Frontal cortex (tissue), 4 donors: Measurements from ENCODE around the gene CLSTN1. TPM values are rescaled to one million over a fixed set of nuclear protein-coding genes. Genes with fewer than 3 reads are reported as not detected.
A peak's percentile ranks its signal among the peaks of the same experiment; 100 is the strongest.

Source experiments
- DNase-seq, 2 donors: peaks; one replicate each; pipeline ENCODE4 v3.0.0; 2012; ENCODE audit warnings: low spot score in 2 of 2
- FAIRE-seq: peaks from 2 replicates; lab custom pipeline; 2012; peaks lifted over from hg19 to GRCh38; lab: Jason Lieb, UNC
- total RNA-seq: library from RNA; depleted of rRNA; stranded (reverse); fragments of >200 nt; gene quantifications from one replicate; pipeline ENCODE4 v1.2.3, GENCODE V29; 2014
- donor health status: control.
- donor health status: control.
- donor health status: control.

The CLSTN1 gene
- total RNA-seq, 1 donor from 2014 or later = 143 TPM

- FAIRE-seq = no peak
These were observed 28.9 kb upstream of the CLSTN1 start for GRCh38 chr1:9852410-9853248.

GRCh38 chr1:9852004-9852403 is 28.2 kb upstream of the CLSTN1 start:
- DNase-seq (no peak), FAIRE-seq (no peak)

More at GRCh38 chr1:9852410-9853248, 28.9 kb upstream of the CLSTN1 start:
- peak in 1 of 2 donors; percentile 64 for DNase-seq

- FAIRE-seq (no peak), DNase-seq (no peak)
These were observed 26.8 kb upstream of the CLSTN1 start for GRCh38 chr1:9850442-9851162.

- FAIRE-seq = no peak
- DNase-seq = no peak
These were observed 26.1 kb upstream of the CLSTN1 start for GRCh38 chr1:9849691-9850441.

GRCh38 chr1:9848022-9848421 is 24.3 kb upstream of the CLSTN1 start:
- no peak for DNase-seq
- FAIRE-seq = no peak

- FAIRE-seq (no peak), DNase-seq (no peak)
These were observed 23.5 kb upstream of the CLSTN1 start for GRCh38 chr1:9847269-9847668.

DNA sequence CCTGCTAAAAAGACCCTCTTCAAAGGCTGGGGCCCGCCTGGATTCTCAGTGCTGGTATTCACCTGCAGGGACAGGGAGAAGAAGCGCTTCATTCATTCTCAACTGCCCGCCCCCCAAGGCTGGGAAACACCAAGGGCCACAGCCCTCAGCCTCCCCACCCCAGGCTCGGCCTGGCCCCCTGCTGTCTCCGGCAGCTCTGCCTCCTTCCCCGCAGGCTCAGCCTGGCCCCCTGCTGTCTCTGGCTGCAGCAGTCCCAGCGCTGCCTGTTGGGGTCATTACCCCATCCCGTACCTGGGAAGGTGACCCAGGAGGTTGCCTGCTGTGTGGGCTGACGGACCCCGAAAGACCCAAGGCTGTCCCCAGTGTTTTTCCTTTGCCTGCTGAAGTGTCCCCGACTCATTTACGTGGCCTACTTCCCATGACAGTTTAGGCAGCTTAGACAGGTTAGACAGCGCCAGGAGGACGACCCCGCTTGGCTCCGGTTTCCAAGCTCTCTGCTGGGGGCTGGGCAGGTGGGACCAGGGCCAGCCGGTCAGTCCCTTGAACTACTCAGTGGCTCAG is 22.9 kb upstream of the CLSTN1 start:
- no peak for DNase-seq
- no peak for FAIRE-seq

GRCh38 chr1:9845914-9846313 is 22.1 kb upstream of the CLSTN1 start:
- no peak for FAIRE-seq
- no peak for DNase-seq

DNA sequence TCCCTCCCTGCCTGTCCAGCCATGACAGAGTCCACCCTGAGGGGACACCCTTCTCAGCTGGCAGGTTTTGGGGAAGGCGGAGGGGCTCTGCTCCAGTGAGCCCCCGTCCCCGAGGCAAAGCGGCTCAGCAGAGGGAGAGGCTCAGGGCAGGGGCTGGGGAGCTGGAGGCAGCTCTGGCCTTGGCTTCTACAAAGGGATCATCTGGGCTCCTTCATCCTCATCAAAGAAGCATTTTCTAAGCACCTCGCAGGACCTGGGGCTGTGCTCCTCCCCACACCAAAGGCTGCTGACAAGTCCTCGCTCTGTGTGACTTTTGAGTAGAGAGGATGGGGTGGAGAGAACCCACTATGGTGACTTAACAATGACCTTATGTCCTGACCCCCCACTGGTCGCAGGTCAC is 21.0 kb upstream of the CLSTN1 start:
- DNase-seq (no peak), FAIRE-seq (no peak)

- DNase-seq (peak in 1 of 2 donors; percentile 55), FAIRE-seq (no peak)
These were observed 20.3 kb upstream of the CLSTN1 start for GRCh38 chr1:9844106-9844505.

DNA sequence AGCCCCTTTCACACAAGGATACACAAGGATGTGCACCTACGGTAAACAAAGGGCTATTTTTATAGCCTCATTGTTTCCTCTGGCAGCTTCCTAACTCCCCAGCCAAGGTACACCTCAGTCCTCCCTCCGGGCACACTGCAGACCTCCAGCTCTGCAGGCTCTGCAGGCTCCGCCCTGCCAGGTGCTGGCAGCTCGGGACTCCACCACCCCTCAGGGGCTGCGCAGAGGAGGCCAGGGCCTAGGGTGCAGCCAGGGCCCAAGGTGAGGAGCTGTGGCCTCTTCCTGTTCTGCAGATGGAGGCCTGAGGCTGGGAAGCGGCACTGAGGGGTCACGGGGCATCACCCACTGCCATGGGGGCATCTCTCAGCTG is 19.8 kb upstream of the CLSTN1 start:
- no peak for FAIRE-seq
- DNase-seq = no peak

GRCh38 chr1:9842781-9843575 is 19.2 kb upstream of the CLSTN1 start:
- DNase-seq (peak in 1 of 2 donors; percentile 48), FAIRE-seq (no peak)

DNA sequence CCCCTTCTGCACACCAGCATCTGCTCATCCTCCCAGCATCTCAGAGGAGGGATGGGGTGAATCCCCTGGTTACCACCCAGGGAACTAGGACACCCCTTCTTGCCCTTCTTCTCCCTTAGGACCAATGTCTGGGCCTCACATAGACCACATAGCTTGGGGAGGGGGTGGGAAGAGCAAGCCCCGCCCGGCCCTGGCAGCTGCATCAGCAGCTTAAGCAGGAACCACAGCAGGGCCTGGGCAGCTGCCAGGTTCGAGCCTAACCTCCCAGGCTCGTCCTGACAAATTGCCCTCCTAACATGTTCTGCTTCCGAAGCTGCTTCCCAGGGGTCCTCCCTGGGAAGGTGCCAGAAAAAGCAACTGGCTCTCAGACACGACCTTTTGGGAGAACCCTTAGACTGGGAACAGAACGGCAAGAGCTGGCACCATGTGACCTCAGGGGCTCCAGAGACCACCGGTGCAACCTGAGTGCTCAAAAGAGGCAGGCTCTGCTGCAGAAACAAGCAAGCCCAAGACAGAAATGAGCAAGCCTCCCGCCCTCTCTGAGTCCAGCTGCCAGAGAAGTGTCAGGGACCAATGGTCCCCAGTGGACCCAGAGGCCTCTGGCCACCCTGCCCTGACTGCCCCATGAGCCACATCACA is 18.4 kb upstream of the CLSTN1 start:
- no peak for DNase-seq
- no peak for FAIRE-seq

GRCh38 chr1:9841460-9841859 is 17.7 kb upstream of the CLSTN1 start:
- FAIRE-seq = no peak
- DNase-seq = no peak

GRCh38 chr1:9840176-9840575 is 16.4 kb upstream of the CLSTN1 start:
- no peak for DNase-seq
- no peak for FAIRE-seq

DNA sequence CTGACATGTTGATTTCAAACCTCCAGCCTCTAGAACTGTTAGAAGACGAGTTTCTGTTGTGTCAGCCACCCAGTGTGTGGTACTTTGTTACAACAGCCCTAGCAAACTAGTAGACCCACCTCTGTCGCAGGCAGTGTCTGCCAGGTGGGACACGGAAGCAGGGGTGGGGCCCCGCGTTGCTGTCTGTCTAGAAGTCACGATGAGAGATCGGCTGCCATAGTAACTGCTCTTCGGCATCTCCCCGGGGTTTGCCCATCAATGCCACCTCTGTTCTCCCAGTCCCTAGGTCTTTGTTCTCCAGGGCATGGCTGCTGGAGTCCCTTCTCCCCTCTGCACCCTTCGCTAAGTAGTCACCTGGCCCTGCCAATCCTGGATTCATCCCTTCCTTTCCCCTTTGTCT is 15.2 kb upstream of the CLSTN1 start:
- DNase-seq = peak in 1 of 2 donors; percentile 40
- no peak for FAIRE-seq

DNA sequence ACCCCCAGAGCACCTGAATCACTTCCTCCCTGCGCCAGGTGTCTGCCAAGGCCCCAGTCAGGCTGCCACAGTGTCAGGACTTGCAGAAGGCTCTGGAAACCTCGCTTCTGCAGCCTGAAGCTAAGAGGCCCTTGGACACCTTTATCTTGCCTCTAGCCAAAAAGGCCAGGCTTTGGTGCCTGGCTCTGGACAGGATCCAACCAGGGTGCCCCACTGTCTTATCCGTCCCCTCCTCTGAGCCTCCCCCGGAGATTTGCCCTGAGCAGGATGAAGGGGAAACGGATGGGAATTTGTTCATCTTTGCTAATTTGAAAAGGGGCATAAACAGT is 12.8 kb upstream of the CLSTN1 start:
- no peak for FAIRE-seq
- no peak for DNase-seq

GRCh38 chr1:9835758-9836631 is 12.2 kb upstream of the CLSTN1 start:
- peak in 1 of 2 donors; percentile 61 for DNase-seq
- no peak for FAIRE-seq
